GM12878 (cell line): Measurements from ENCODE around the gene MAMLD1. TPM values are rescaled to one million over a fixed set of nuclear protein-coding genes. Genes with fewer than 3 reads are reported as not detected.

Experiments
- ATAC-seq: fragments of 200-7000 bp; cut with Tn5 transposase; 3 replicates; pipeline ENCODE4 v1.9.1; 2020; ENCODE audit warnings: mild to moderate bottlenecking, moderate library complexity
- BruUV-seq: library from RNA; stranded (reverse); fragments of 400-500 nt; replicated peaks from 2 replicates; lab custom pipeline; 2021; lab: Mats Ljungman, UMichigan
- CTCF ChIA-PET: fragments of 300-600 bp; sonication (Branson Sonifier 250); formaldehyde crosslinking; extraction: SDS; loops from one replicate; lab custom pipeline; 2021; ENCODE audit warnings: inconsistent platforms; lab: Yijun Ruan, JAX
- POLR2A ChIA-PET: fragments of 350-600 bp; formaldehyde crosslinking; extraction: SDS; loops from one replicate; lab custom pipeline; 2021; ENCODE audit warnings: inconsistent platforms; lab: Charles Lee
- RAD21 ChIA-PET: fragments of 300-600 bp; sonication (Branson Sonifier 250); formaldehyde crosslinking; loops from one replicate; lab custom pipeline; 2023; ENCODE audit warnings: antibody characterized with exemption; ENCODE audit not compliant: unreplicated experiment; lab: Charles Lee
- SMC1A ChIA-PET: fragments of 300-600 bp; sonication (Branson Sonifier 250); formaldehyde crosslinking; loops from one replicate; lab custom pipeline; 2023; ENCODE audit not compliant: unreplicated experiment, uncharacterized antibody; lab: Charles Lee
- DNase-seq: peaks from one replicate; pipeline ENCODE4 v3.0.0-alpha.2; 2011; ENCODE audit warnings: low read depth, low spot score
- FAIRE-seq: peaks from 3 replicates; lab custom pipeline; 2011; peaks lifted over from hg19 to GRCh38; lab: Jason Lieb, UNC
- H2AFZ ChIP-seq: 2 replicates; pipeline ENCODE4 v1.6.0; 2011; ENCODE audit warnings: low read depth, low read length, control low read depth; ENCODE audit not compliant: control insufficient read depth
- H3K27ac ChIP-seq: 2 replicates; pipeline ENCODE4 v1.5.1; 2011; ENCODE audit warnings: control low read depth; ENCODE audit not compliant: control insufficient read depth, insufficient read depth
- H3K27me3 ChIP-seq, 2 experiments: replicated peaks in 1 of 2; 2 replicates each; pipeline versions ENCODE4 v1.6.0 to v1.6.1; 2011; ENCODE audit warnings: low read length in 1 of 2; ENCODE audit not compliant: control insufficient read depth in 2 of 2, insufficient read depth in 2 of 2
- H3K36me3 ChIP-seq, 2 experiments: 2 replicates each; pipeline ENCODE4 v1.5.1; 2011; ENCODE audit warnings: low read length in 1 of 2; ENCODE audit not compliant: control insufficient read depth in 2 of 2, insufficient read depth in 2 of 2
- H3K4me1 ChIP-seq: 2 replicates; pipeline ENCODE4 v1.6.1; 2011; ENCODE audit warnings: mild to moderate bottlenecking, low read length, moderate library complexity, mixed read lengths; ENCODE audit not compliant: control insufficient read depth, insufficient read depth
- H3K4me2 ChIP-seq: 2 replicates; pipeline ENCODE4 v1.6.0; 2011; ENCODE audit warnings: control low read depth; ENCODE audit not compliant: control insufficient read depth, insufficient read depth
- H3K4me3 ChIP-seq: fragments of 200-600 bp; sonication (generic); 2 replicates; pipeline ENCODE4 v1.5.1; 2016
- H3K79me2 ChIP-seq: 2 replicates; pipeline ENCODE4 v1.6.0; 2011; ENCODE audit warnings: low read length; ENCODE audit not compliant: control insufficient read depth, insufficient read depth
- H3K9ac ChIP-seq: 2 replicates; pipeline ENCODE4 v1.8.0; 2011; ENCODE audit warnings: low read length, control low read depth, mixed read lengths; ENCODE audit not compliant: control insufficient read depth, insufficient read depth
- H3K9me3 ChIP-seq: replicated peaks from 3 replicates; pipeline ENCODE4 v1.5.1; 2011; ENCODE audit warnings: mild to moderate bottlenecking, low read length; ENCODE audit not compliant: control insufficient read depth, insufficient read depth
- H4K20me1 ChIP-seq: 2 replicates; pipeline ENCODE4 v1.6.0; 2011; ENCODE audit not compliant: control insufficient read depth, insufficient read depth
- CREM ChIP-seq: IDR thresholded peaks from 2 replicates; pipeline ENCODE4 v1.6.1; 2014; ENCODE audit warnings: antibody characterized with exemption, low read depth
- EGR1 ChIP-seq, 2 experiments: IDR thresholded peaks; 1 replicate in 1 of 2; 2 replicates in 1 of 2; pipeline ENCODE4 v1.6.1; 2011 to 2012; ENCODE audit warnings: low read depth in 2 of 2, low read length in 2 of 2, borderline replicate concordance in 1 of 2, mild to moderate bottlenecking in 1 of 2, moderate library complexity in 1 of 2
- ETV6 ChIP-seq, 2 experiments: fragments of 450-650 bp in 1 of 2; IDR thresholded peaks in 1 of 2; conservative IDR thresholded peaks in 1 of 2; 2 replicates each; pipeline ENCODE4 v1.6.1; 2014; ENCODE audit warnings: antibody characterized with exemption in 1 of 2, borderline replicate concordance in 1 of 2, low read depth in 1 of 2, mild to moderate bottlenecking in 1 of 2, moderate library complexity in 1 of 2
- HDGF ChIP-seq: fragments of 450-650 bp; IDR thresholded peaks from 2 replicates; pipeline ENCODE4 v1.6.1; 2016; ENCODE audit warnings: antibody characterized with exemption
- JUND ChIP-seq: IDR thresholded peaks from 2 replicates; pipeline ENCODE4 v1.6.1; 2012; ENCODE audit warnings: low read depth, mild to moderate bottlenecking, low read length, improper control_type of control experiment, moderate library complexity
- PAX8 ChIP-seq: fragments of 450-650 bp; IDR thresholded peaks from 2 replicates; pipeline ENCODE4 v1.6.1; 2017; ENCODE audit warnings: mild to moderate bottlenecking, moderate library complexity
- PML ChIP-seq: IDR thresholded peaks from 2 replicates; pipeline ENCODE4 v1.6.1; 2012; ENCODE audit warnings: low read length, inconsistent platforms
- POLR2AphosphoS2 ChIP-seq: IDR thresholded peaks from 2 replicates; pipeline ENCODE4 v1.6.1; 2011; ENCODE audit warnings: low read depth, mild to moderate bottlenecking, low read length, improper control_type of control experiment, moderate library complexity
- RELA ChIP-seq: fragments of 450-650 bp; IDR thresholded peaks from 2 replicates; pipeline ENCODE4 v1.8.0; 2014; ENCODE audit warnings: borderline replicate concordance; ENCODE audit not compliant: partially characterized antibody
- SMAD5 ChIP-seq: IDR thresholded peaks from 2 replicates; pipeline ENCODE4 v1.6.1; 2016; ENCODE audit warnings: antibody characterized with exemption, low read depth
- SREBF1 ChIP-seq: IDR thresholded peaks from 2 replicates; pipeline ENCODE4 v1.6.1; 2012; ENCODE audit warnings: mild to moderate bottlenecking, low read length
- ZNF24 ChIP-seq: fragments of 450-650 bp; IDR thresholded peaks from 2 replicates; pipeline ENCODE4 v1.6.1; 2017; ENCODE audit warnings: antibody characterized with exemption, mild to moderate bottlenecking
- ZNF622 ChIP-seq: fragments of 450-650 bp; IDR thresholded peaks from 2 replicates; pipeline ENCODE4 v1.6.1; 2017; ENCODE audit warnings: mild to moderate bottlenecking, inconsistent platforms
- ZSCAN29 ChIP-seq: fragments of 450-650 bp; IDR thresholded peaks from 2 replicates; pipeline ENCODE4 v1.6.1; 2017; ENCODE audit warnings: mild to moderate bottlenecking, moderate library complexity
- WGBS: methylation state at CpG from one replicate; pipeline ENCODE4 v1.1.6; 2016; ENCODE audit warnings: low lambda C conversion rate; ENCODE audit not compliant: insufficient replicate concordance, insufficient coverage; ENCODE audit errors: missing lambda C conversion rate; 5-methylcytosine and 5-hydroxymethylcytosine counted together
- in situ Hi-C: fragments of 300-500 bp; cut with MboI; formaldehyde crosslinking; loops from 9 replicates; pipeline ENCODE4 v1.14.3; 2018; ENCODE audit warnings: mixed read lengths
- intact Hi-C: fragments of 100-400 bp; cut with micrococcal nuclease; formaldehyde crosslinking; loops from one replicate; pipeline ENCODE4 v1.14.2; 2022; ENCODE audit not compliant: unreplicated experiment
- polyA plus RNA-seq, 11 experiments: library from polyadenylated mRNA; depleted of rRNA in 4 of 11; unstranded in 6 of 11; stranded (reverse) in 5 of 11; fragments of >200 nt; fragmentation: Nextera tagmentation in 4 of 11; fragmentation: Illumina TruSeq in 1 of 11; extraction: Ambion mirVana in 4 of 11; extraction: Trizol in 1 of 11; gene quantifications; 1 replicate in 1 of 11; 2 replicates in 10 of 11; pipeline versions ENCODE4 v1.2.1 to v1.2.3, GENCODE V29; 2011 to 2016; ENCODE audit warnings: inconsistent platforms in 2 of 11, missing spikeins in 2 of 11, low read depth in 1 of 11
- total RNA-seq, 4 experiments: library from RNA; depleted of rRNA in 3 of 4; stranded (reverse); fragments of >200 nt in 3 of 4; fragmentation: Illumina TruSeq in 1 of 4; extraction: Trizol in 1 of 4; gene quantifications; 2 replicates each; pipeline versions ENCODE4 v1.2.1 to v1.2.3, GENCODE V29; 2013 to 2021
- TF ChIP-seq, protein P1 (sequence below): fragments of 450-650 bp; IDR thresholded peaks from 2 replicates; pipeline ENCODE4 v1.6.1; 2017; ENCODE audit warnings: mild to moderate bottlenecking, low read depth, inconsistent platforms; ENCODE audit not compliant: poor library complexity, severe bottlenecking
- TF ChIP-seq, protein P2 (sequence below): IDR thresholded peaks from 2 replicates; pipeline ENCODE4 v1.6.1; 2011; ENCODE audit warnings: low read depth, mild to moderate bottlenecking, low read length, moderate library complexity, borderline replicate concordance; ENCODE audit errors: extremely low read depth

The MAMLD1 gene
- total and polyA plus RNA-seq, 10 of the 15 experiments (the other 5 are each of a cell fraction or from before 2014, with no cell fraction given) = 0.03 to 0.05 TPM; not detected in 8

DNA sequence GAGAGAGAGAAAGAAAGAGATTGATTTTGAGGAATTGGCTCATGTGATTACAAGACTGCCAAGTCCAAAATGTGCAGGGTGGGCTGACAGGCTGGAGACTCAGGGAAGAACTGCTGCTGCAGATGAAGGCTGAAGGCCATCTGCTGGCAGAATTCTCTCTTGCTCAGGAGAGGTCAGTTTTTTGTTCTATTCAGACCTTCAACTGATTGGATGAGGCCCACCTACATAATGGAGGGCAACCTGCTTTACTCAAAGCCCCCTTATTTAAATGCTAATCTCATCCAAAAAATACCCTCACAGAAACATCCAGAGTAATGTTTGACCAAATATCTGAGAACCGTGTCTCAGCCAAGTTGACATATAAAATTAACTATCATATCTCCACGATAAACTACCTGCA, 38.2 kb upstream of the MAMLD1 start (continued):
- TF ChIP-seq ZSCAN29 (no peak), JUND (no peak), CREM (no peak)

DNA sequence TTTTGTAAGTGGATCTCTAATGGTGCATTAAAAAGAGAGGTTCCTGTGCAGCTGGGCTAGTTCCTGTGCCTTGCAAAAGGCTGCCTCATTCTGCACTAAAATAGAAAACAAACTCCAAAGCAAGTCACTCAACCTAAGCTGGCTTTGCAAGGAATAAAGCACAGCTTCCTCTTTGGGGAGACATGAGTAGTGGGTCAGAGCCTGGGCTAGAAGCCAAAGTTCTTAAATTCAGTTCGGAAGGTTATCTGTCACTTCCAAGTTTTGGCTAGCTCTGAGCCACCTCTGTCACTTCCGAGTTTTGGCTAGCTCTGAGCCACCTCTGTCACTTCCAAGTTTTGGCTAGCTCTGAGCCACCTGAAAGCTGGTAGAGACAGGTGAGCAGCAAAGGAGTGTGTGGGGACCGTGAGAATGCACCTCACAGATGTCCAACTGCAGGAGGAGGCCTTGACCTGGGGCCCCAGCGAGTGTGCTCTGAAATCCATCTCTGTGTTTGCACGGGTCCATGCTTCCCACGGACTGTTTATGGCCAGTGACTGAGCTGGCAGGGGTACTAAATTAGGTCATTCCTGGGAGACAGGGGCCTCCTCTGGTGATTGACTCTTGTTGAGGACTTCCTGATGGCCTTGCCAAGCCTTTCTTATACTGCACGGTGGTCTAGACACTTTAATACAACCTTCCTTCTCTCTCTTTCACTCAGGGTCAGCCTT, 36.4 kb upstream of the MAMLD1 start:
- CTCF ChIA-PET = no interaction called here
- no peaks in the 10 kb centered on the region for H3K36me3 ChIP-seq
- no peak overlapping the region for H3K4me2 ChIP-seq
- no peak for DNase-seq
- ATAC-seq = no peak
- H4K20me1 ChIP-seq = no peaks in the 10 kb centered on the region
- intact Hi-C loops = no loop called here
- no peaks in the 10 kb centered on the region for H3K79me2 ChIP-seq
- H3K4me3 ChIP-seq = no peak overlapping the region
- TF ChIP-seq ETV6 (conservative IDR thresholded peaks at IDR 0.05 in 1 of 2, IDR thresholded peaks at IDR 0.05 in 1 of 2; ENCODE audit: borderline replicate concordance in 1 of 2, low read depth in 1 of 2) (no peak), ZNF24 (no peak), POLR2AphosphoS2 (no peak), PML (no peak), SREBF1 (no peak), PAX8 (no peak), HDGF (no peak), EGR1 (IDR thresholded peaks at IDR 0.05; ENCODE audit: borderline replicate concordance in 1 of 2, low read depth in 2 of 2, low read length in 2 of 2) (no peak), RELA (no peak), SMAD5 (no peak), CREM (no peak), ZNF622 (no peak)
- TF ChIP-seq, protein P1, sequence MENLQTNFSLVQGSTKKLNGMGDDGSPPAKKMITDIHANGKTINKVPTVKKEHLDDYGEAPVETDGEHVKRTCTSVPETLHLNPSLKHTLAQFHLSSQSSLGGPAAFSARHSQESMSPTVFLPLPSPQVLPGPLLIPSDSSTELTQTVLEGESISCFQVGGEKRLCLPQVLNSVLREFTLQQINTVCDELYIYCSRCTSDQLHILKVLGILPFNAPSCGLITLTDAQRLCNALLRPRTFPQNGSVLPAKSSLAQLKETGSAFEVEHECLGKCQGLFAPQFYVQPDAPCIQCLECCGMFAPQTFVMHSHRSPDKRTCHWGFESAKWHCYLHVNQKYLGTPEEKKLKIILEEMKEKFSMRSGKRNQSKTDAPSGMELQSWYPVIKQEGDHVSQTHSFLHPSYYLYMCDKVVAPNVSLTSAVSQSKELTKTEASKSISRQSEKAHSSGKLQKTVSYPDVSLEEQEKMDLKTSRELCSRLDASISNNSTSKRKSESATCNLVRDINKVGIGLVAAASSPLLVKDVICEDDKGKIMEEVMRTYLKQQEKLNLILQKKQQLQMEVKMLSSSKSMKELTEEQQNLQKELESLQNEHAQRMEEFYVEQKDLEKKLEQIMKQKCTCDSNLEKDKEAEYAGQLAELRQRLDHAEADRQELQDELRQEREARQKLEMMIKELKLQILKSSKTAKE = no peak
- TF ChIP-seq, protein P2, sequence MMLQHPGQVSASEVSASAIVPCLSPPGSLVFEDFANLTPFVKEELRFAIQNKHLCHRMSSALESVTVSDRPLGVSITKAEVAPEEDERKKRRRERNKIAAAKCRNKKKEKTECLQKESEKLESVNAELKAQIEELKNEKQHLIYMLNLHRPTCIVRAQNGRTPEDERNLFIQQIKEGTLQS = no peak
- TF ChIP-seq, all 136 proteins: peak for 0
- SMC1A ChIA-PET = no interaction called here
- WGBS = 32% methylated on average over 7 of the region's 7 CpGs
- Histone ChIP-seq H3K9ac (no peak overlapping the region), H3K27ac (no peak overlapping the region), H3K9me3 (no peaks in the 10 kb centered on the region), H3K4me1 (no peaks in the 10 kb centered on the region), H3K27me3 (no peaks in the 10 kb centered on the region; a peak in 2 of 4 replicates), H2AFZ (no peak overlapping the region)
- RAD21 ChIA-PET = no interaction called here
- no TSS peak for BruUV-seq
- in situ Hi-C loops = no loop called here
- POLR2A ChIA-PET = no interaction called here
- FAIRE-seq = no peak
